Neural progenitor cell (in vitro differentiated cells): ENCODE results near the gene TSHZ1.

Source experiments
- EZH2phosphoT487 ChIP-seq: fragments of 200-600 bp; sonication (generic); IDR thresholded peaks from 2 replicates; pipeline ENCODE4 v1.6.1; 2017; ENCODE audit warnings: antibody characterized with exemption
- TF ChIP-seq, protein P1 (sequence below): fragments of 200-600 bp; sonication (generic); IDR thresholded peaks from 2 replicates; pipeline ENCODE4 v1.5.1; 2017; ENCODE audit warnings: antibody characterized with exemption, mild to moderate bottlenecking

- TF ChIP-seq, protein P1, sequence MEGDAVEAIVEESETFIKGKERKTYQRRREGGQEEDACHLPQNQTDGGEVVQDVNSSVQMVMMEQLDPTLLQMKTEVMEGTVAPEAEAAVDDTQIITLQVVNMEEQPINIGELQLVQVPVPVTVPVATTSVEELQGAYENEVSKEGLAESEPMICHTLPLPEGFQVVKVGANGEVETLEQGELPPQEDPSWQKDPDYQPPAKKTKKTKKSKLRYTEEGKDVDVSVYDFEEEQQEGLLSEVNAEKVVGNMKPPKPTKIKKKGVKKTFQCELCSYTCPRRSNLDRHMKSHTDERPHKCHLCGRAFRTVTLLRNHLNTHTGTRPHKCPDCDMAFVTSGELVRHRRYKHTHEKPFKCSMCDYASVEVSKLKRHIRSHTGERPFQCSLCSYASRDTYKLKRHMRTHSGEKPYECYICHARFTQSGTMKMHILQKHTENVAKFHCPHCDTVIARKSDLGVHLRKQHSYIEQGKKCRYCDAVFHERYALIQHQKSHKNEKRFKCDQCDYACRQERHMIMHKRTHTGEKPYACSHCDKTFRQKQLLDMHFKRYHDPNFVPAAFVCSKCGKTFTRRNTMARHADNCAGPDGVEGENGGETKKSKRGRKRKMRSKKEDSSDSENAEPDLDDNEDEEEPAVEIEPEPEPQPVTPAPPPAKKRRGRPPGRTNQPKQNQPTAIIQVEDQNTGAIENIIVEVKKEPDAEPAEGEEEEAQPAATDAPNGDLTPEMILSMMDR, result peak; percentile 30
- no peak for TF ChIP-seq EZH2phosphoT487
These were observed 37.5 kb upstream of the TSHZ1 start for GRCh38 chr18:75173125-75173432.
